T-helper 2 cell (primary cell): Measurements from ENCODE around the gene KATNIP.
"Not testable (repeated sequence)": the region's sequence is repeated elsewhere in the genome, so short reads cannot be mapped to it uniquely, and the experiment has no call there.

Experiments used
- DNase-seq, 5 experiments: peaks; one replicate each; pipeline versions ENCODE4 v3.0.0 to v3.0.0-alpha.2; 2012 to 2022

Gene KATNIP

DNA sequence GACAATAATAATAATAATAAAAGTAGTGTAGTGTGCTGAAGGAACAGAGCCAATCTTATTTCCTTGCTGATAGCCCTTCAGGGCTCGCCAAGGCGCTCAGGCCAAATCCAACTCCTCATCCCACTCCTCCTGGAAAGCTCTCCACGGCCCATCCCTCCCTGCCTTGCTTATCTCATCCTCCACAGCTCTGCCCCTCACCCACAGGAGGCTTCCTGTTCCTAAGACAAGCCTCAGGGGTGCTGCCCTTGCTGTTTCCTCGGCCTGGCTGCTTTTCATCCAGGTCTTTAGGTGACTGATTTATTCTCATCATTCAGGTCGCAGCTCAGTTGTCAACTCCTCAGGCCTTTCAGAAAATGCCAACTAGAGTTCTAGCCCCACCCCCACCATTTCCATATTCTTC is 11.4 kb upstream of the KATNIP start:
- DNase-seq: no peak

DNA sequence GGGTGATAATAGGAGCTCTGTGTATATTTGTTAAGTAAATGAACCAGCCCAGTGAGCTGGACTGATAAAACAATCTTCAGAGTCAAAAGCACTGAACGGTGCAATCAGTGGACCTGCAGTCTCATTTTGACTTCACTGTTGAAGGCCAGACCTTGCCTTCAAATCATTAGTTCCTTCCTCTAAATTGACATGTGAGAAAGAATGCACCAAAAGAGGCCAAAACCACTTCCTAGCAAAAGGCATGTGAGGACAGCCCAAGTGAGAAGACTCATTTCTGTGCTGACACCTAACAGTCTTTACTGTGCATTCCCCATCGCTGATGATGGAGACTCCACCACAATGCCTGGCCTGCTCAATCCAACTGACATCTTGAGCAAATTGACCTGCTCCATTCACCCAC is 10.8 kb upstream of the KATNIP start:
- DNase-seq: peak in 1 of 5 experiments; percentile 8

DNA sequence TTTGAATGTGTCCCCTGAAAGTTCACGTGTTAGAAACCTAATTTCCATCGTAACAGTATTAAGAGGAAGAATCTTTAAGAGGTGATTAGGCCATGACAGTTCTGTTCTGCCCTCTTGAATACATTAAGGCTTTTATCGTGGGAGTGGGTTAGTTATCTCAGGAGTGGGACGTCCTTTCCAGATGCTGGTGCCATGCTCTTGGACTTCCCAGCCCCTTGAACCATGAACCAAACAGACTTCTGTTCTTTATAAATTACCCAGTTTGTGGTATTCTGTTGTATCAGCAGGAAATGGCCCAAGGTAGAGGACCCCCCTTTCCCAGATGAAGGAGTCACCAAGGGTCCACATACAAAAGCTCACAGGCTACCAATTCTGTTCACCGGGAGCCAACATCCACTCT is 10.3 kb upstream of the KATNIP start:
- DNase-seq: no peak

DNA sequence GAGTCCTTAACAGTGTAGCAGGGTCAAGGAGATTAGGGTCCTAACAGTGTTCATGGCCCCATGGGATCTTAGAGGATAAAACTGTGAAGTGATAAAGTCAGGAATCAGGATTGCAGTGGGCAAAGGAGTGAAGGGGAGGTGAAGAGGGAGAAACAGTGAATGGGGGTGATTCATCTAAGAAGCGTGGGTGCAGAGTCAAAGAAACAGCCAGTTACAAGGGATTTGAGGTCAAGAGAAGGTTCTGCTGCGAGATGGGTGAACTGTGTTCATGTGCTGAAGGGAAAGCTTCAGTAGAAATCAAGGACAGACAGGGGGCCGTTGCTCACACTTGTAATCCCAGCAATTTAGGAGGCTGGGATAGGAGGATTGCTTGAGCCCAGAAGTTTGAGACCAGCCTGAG is 6.1 kb upstream of the KATNIP start:
- no peak for DNase-seq

DNA sequence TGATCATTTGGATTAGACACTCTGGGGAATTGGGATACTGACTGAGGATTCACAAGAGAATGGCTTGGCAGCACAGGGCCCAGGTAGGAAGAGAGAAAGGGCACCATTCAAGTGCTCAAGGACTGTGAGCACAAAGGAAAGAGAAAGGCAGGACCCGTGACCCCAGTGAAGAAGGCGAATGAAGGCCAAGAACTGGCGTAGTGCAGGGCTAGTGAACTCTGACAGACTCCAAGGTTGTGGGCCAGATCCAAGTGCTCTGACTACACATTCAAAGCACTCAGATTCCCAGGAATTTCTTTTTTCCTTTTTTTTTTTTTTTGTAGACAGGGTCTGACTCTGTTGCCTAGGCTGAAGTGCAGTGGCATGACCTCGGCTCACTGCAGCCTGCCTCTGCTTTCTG is 5.3 kb upstream of the KATNIP start:
- DNase-seq: no peak

DNA sequence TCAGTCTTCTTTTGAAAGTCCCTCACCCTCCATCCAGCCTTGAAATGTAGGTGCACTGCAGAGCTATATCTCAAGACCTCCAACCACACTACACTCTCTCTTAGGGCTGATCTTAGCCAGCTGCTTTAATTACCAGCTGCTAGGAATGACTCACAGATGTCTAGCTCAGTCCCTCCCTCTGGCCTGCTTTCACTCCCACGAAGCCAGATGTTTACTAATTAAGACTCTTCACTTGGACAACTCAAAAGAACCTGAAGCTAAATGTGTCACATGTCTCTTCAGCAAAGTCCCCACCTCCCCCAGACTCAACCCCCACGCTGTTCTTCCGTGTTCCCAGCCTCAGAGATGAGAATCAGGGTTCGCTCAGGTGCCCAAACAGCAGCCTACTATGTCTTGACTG is 2.8 kb upstream of the KATNIP start:
- peak in 1 of 5 experiments; percentile 38 for DNase-seq

DNA sequence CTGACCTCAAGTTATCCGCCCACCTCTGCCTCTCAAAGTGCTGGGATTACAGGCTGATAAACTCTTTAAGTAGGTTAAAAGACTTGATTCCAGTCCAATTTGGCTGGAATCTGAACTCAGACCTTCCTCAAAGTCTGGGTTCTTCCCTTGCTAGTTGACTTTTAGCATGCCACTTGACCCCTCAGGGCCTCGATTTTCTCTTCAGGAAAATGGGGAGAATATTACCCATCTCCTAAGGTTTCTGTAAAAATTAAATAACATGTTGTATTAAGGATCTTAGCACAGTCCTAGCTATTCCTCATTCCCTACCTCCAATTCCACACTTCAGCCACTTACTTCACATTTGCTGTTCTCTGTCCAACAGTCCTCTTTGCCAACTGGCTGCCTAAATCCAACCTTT is 2.1 kb upstream of the KATNIP start:
- no peak for DNase-seq

DNA sequence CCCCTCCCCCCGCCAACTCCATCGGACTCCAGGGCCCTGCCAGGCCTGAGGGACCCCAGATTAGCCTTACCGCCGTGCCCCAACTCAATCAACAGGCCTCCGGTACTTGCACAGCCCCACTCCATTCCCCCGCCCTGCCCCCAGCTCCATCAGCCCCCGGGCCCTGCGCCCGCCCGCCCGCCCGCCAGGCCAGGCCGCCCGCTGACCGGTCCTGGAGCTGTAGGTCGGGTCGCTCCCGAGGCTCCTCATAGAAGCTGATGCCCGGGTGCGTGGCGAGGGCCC is 539 bp upstream of the KATNIP start:
- DNase-seq: no peak

DNA sequence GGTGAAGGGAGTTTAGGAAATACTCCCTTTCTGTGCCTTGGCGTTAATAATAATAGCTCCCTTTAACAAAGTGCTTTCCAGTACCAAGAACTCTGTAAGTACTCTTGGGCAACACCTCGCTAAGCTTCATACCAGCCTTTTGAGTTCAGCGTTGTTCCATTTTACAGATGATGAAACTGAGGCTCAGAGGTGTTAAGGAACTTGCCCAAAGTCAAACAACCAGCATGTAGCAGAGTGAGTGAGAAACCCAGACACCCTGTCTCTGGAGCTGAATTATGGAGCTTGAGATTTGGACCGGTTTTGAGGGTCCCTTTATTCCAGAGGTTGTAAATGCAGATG is 607 bp downstream of the KATNIP start:
- DNase-seq: no peak

DNA sequence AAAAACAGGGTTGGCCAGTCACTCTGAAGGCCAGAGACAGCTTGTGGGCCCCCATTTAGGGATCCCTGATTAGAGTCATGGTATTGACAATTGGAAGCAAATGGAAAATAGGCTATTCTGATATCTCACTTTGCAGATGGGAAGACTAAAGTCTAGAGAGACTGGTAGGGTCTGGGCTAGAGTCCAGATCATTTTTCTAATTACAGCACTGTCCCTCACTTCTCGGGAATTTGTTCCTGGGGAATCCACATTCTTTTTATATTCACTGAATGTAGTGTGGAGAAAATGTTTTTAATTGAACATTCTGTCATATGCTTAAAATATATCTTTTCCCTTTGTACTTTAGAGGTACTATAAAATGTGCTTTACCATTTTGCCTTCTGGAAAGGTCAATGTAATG is 1.1 kb downstream of the KATNIP start:
- no peak for DNase-seq

DNA sequence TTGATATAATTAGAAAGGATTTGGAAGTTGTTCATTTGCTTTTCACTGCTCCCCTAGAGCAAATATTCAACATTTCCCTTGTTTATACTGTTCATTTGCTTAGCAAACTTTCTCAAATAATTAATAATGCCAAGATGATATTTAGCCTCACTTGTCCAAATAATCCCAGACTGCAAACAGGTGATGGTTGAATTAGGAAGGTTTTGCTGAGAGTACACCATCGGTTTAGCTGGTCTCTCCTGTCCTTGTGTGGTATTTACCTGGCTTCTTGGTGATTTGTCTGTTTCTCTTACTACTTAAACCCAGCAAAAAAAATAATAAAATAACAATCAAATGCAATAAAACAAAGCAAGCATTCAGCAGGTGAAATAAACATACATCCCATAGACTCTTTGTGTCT is 6.5 kb downstream of the KATNIP start:
- DNase-seq: no peak

DNA sequence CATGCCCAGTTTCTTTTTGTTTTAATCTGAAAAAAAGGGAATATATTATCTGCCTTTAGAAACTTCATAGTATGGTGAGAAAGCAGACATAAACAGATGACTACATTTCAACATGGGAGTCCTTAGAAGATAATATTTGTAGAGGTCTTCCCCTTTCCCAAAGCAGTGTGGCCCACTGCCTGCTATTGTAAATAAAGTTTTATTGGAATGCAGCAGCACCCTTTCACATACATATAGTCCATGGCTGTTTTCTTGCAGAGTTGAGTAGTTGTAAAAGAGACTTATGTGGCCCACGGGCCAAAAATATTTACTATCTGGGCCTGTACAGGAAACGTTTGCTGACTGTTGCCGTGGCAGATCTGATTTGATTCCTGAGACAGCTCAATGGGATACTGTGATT is 8.5 kb downstream of the KATNIP start:
- DNase-seq: no peak

DNA sequence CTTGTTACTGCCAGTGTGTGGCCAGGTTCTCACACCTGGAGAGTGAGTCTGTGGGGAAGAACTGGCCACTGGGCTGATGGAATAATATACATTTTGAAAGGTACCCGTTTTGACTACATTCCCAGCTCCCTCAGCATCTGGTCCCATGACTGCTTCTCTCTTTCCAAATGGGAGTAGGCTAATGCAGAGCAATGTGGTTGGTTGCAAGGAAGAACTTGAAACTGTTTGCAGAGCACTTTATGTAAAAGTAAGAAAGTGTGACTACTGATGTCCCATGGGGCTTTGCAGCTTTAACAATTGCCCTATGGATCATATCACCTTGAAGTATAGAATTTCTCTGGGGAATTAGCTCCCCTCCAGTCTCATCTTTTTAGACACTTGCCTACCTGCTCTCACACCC is 9.0 kb downstream of the KATNIP start:
- no peak for DNase-seq

DNA sequence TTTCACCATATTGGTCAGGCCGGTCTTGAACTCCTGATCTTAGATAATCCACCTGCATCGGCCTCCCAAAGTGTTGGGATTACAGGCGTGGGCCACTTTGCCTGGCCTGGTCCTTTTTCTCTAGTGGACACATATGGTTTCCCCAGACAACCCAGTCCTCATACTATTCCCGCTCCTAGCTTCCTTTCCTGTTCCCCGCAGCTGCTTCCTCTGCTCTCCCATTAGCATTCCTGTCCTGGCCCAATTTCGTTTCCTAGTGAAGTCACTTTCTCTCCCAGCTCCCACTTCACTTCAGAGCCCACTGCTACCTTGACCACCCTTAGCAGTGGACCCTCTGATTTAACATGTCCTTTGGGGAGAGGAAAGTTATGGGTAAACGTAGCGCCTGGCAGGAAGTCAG is 11.3 kb downstream of the KATNIP start:
- no peak for DNase-seq

DNA sequence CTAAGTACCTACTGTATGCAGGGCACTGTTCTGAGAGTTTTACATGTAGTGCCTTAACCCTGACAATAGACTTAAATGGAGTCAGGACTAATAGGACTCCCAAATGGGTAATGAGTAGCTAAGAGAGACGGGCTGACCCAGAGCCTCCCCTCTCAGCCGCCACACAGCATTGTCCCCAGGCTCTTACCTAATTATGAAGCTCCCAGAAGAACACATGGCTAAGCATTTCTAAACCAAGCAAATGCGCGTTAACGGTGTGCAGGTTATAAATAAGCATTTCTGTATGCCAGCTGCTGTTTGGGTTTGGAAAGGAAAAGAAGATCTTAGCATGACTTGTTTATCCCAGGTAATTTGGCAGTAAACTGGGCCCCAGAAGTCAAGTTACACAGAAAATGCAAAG is 14.3 kb downstream of the KATNIP start:
- no peak for DNase-seq

DNA sequence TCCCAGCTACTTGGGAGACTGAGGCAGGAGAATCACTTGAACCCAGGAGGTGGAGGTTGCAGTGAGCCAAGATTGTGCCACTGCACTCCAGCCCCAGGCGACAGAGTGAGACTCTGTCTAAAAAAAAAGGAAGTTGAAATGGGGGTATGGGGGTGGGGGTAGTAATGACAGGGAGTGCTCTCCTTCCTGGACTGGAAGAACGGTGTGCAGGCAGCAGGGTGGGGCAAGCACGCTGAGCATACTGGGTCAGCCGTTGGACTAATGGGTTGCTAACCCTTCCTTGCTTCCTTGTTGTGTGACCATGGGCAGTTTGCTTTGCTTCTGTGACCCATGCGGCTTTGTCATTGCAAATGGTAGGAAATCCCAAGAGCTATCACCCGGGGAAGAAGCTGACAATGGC is 16.5 kb downstream of the KATNIP start:
- DNase-seq: no peak

DNA sequence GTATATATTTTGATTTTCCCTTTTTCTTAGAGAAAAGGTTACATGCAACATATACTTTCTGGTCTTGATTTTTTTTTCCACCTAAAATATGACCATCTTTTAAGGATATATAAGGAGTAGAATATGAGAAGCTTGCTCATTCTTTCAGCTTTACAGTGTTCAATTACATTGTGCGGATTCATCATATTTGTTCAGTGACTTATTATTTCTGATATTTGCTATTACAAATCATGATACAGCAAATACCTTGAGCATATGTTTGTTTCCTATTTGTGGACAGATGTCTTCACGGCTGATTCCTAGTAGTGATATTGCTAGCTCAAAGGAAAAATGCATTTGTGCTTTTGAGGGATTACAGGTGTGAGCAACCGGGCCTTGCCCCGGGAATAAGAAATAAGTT is 18.1 kb downstream of the KATNIP start:
- no peak for DNase-seq

DNA sequence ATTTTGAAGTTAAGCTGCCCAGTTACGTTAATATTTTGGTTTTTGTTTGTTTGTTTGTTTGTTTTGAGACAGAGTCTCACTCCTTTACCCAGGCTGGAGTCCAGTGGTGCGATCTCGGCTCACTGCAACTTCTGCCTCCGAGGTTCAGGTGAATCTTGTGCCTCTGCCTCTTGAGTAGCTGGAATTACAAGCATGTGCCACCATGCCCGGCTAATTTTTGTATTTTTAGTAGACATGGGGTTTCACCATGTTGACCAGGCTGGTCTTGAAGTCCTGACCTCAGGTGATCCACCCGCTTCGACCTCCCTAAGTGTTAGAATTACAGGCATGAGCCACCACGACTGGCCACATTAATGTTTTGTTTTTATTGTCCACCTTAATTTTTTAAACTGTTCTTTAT is 21.0 kb downstream of the KATNIP start:
- DNase-seq: not testable (repeated sequence)

DNA sequence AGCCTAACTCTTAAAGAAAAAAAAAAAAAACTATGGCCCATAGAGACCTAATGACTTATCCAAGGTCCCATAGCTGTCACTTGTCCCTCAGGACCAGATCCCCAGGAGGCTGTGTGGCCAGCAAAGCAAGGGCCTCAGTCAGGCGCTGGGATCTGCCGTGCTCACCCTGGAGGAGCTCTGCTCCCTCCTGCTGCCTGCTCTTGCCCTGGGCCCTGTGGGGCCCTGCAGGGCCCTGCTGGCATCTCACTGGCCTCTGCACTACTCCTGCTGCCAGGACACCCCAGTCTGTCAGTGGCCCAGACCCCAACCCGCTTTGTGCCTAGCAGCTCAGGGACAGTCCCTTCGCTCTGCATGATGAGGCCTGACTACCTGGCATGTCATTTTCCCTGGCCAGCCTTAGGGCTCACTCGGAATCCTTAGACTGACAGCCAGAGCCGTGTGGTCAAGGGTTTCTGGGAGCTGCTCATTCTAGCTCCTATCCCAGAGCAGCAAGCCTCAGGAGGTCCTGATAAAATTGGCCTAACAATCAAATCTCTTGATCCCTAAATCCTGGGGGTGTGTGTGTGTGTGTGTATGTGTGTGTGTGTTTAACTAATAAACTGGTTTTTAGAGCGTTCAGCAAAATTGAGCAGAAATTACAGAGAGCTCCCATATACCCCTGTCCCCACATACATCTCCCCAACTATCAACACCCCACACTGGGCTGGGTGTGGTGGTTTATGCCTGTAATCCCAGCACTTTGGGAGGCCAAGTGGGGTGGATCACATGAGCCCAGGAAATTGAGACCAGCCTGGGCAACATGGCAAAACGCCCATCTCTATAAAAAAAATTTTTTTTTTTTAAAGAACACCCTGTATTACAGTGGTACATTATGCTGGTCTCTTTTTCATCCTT is 21.7 kb downstream of the KATNIP start:
- DNase-seq: no peak

DNA sequence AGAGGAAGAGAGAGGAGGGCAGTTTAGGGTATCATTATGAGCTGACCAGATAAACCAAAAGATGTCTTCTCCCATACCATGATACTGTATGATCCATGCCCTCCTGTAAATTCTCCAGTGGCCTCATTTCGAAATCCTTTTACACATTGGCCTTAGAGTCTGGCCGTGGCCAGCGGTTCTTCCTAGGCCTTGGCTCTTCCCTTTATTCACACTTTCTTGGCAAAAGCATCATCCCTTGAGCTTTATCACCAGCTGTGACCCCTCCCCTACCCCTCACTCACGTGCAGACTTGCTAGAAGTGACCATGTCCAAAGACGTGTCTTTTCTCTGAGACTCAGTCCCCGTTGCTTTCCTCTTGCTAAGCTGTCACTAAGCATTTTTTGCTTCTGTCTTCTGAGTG is 22.8 kb downstream of the KATNIP start:
- DNase-seq: no peak

DNA sequence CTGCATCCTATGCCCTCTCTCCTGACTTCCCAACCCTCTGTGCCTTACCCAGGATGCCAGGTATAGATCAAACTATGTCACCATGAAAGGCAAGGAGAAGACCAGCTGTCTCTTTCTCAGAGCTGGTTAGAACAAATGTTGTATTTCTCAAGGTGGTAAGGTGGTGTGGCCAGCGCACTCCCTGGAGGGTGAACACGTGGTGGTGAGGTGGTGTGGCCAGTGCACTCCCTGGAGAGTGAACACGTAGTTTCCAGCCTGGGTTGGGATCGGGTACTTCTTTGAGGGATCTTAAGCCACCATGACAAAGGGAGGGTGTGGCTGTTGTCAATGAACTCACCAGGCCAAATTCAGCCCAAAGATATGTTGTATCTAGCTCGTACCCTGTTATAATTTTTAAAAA is 26.8 kb downstream of the KATNIP start:
- DNase-seq: no peak

DNA sequence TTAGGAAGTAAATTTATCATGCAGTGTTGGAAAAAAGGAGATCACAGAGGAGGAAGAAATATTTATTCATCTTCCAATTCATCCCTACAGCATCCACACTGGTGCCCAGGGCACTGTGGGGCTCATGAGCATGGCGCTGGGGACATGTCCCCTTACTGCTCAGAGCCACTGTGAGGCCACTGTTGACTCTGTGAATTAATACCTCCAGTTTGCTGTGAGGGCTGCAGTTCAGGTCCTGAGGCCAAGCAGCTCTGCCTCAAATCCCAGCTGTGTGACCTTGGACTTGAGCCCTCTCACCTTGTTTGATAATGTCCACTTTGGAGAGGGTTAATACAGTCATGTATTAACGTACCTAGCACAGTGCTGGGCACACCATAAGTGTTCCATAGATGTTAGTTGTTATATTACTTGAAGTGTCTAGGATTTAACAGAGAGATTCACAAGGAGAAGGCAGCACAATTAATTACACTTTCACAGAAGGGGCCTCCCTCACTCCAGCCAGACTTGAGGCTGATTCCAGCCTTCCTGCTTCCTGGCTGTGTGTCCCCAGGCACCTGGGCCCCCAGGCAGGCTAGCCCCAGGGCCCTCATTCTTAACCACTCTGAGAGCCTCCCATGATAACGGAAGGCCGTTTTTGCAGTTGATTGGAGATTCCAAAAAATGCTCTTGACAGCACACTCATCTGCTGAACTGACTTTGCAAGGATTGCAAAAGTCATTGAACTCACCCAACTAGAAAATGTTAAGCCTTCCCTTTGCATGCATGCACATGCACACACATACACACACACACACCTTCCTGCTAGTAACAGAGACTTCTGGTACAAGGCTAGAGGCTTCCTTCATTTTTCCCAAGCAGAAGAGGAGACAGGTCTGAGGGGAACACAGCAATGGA is 29.4 kb downstream of the KATNIP start:
- no peak for DNase-seq

DNA sequence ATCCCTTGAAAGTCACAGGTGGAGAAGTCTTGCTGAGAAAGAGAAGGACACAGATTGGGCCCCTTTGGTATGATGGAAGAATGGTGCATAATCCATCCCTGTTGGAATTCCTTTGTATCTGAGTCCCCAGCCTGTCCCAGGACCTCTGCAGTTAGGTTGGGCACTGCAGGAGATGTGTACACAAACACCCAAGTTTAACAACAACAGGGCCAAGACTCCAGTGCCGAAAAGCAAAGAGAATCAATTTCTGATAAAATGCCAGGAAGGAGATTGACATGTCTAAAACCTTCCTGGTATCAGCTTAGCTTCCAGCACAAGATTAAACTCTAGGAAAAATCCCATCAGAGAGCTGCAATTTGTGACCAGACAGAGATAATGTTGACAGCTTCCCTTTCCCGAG is 32.9 kb downstream of the KATNIP start:
- no peak for DNase-seq

DNA sequence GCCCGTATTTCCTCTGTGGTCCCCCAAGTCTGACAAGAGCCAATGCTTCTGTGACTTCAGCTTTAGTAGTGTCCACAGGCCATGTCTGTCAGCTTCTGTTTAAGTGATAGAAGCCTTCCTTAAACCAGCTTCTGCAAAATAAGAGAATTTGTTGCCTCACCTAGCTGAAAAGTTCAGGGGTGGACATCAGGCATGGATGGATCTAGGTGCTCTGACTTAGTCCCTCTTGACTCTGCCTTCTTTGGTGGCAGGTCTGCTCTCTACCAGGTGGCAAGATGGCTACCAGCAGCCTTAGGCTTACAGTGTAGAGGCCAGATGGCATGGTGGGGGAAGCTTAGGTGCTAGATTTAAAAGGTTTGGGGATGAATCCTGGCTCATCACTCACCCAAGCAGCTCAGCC is 33.7 kb downstream of the KATNIP start:
- DNase-seq: no peak

DNA sequence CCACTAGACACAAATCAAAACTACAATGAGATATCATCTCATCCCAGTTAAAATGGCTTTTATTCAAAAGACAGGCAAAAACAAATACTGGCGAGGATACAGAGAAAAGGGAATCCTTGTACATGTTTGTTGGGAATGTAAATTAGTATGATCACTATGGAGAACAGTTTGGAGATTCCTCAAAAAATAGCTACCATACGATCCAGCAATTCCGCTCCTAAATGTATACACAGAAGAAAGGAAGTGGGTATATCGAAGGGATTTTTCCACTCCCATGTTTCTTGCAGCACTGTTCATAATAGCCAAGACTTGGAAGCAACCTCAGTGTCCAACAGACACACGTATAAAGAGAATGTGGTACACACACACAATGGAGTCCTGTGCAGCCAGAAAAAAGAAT is 35.3 kb downstream of the KATNIP start:
- no peak for DNase-seq
